Pancreas (tissue), 10 donors: ENCODE results near the gene UNC13A. TPM values are rescaled to one million over a fixed set of nuclear protein-coding genes. Genes with fewer than 3 reads are reported as not detected.

Source experiments
- ATAC-seq, 4 donors: fragments of 200-7000 bp; cut with Tn5 transposase; one replicate each; pipeline versions ENCODE4 v1.8.0 to v1.9.1; 2020; ENCODE audit warnings: mild to moderate bottlenecking in 4 of 4, moderate library complexity in 4 of 4
- DNase-seq, 6 donors: peaks; one replicate each; pipeline ENCODE4 v3.0.0-alpha.2; 2020
- FAIRE-seq: peaks from 2 replicates; lab custom pipeline; 2012; peaks lifted over from hg19 to GRCh38; lab: Jason Lieb, UNC
- H3K27ac ChIP-seq, 4 donors: fragments of 200-600 bp; sonication (generic); 1 replicate in 3 of 4; 2 replicates in 1 of 4; pipeline versions ENCODE4 v1.5.0 to v1.8.0; 2020
- H3K27me3 ChIP-seq, 4 donors: fragments of 200-600 bp; one replicate each; pipeline ENCODE4 v1.8.0; 2021
- H3K36me3 ChIP-seq, 3 donors: fragments of 200-600 bp; sonication (generic) in 1 of 3; one replicate each; pipeline versions ENCODE4 v1.5.0 to v1.8.0; 2020 to 2021
- H3K4me1 ChIP-seq, 3 donors: fragments of 200-600 bp; one replicate each; pipeline ENCODE4 v1.8.0; 2021
- H3K4me3 ChIP-seq, 4 donors: fragments of 200-600 bp; sonication (generic) in 2 of 4; one replicate each; pipeline versions ENCODE4 v1.5.0 to v1.8.0; 2020 to 2021
- H3K9me3 ChIP-seq, 4 donors: fragments of 200-600 bp; one replicate each; pipeline ENCODE4 v1.8.0; 2021
- WGBS, 2 donors: extraction: QIAGEN DNeasy Blood & Tissue Kit; methylation state at CpG; one replicate each; pipeline ENCODE4 v1.1.7; 2013; 5-methylcytosine and 5-hydroxymethylcytosine counted together
- intact Hi-C, 3 donors: fragments of 100-400 bp; cut with DNase I; formaldehyde crosslinking; loops; one replicate each; pipeline versions ENCODE4 v1.11.1 to v1.14.2; 2022
- polyA plus RNA-seq, 2 donors: library from polyadenylated mRNA; stranded (reverse); fragments of 200-250 nt; gene quantifications; one replicate each; pipeline ENCODE4 v1.2.3, GENCODE V29; 2013
- total RNA-seq, 6 donors: library from RNA; stranded (reverse); fragmentation: NEBNext Ultra II Directional in 4 of 6; extraction: Animal tissue kit (Norgen Biotek cat#: 25700) in 4 of 6; gene quantifications; one replicate each; pipeline versions ENCODE4 v1.2.1 to v1.2.4, GENCODE V29; 2021 to 2023
- TF ChIP-seq, protein P1 (sequence below), 4 donors: fragments of 200-600 bp; sonication (generic) in 3 of 4; IDR thresholded peaks; one replicate each; pipeline versions ENCODE4 v1.5.0 to v1.8.0; 2021; ENCODE audit warnings: antibody characterized with exemption in 4 of 4
- donor health status: healthy with polysubstance abuse.
- donor health status: DM: no; HTN: no; CAD: no; lungs with moderate emphysema.
- donor health status: DM: no; HTN: no; CAD: no.
- donor health status: control.
- donor health status: control.
- donor health status: Bipolar disorder and iron deficiency.
- donor health status: DM: yes; HTN: yes; CAD: no.
- donor health status: DM: no; HTN: no; CAD: no.
- donor health status: DM: no; HTN: no; CAD: no.
- donor health status: DM: yes; HTN: yes; CAD: no.

The UNC13A gene
- total and polyA plus RNA-seq, 8 donors = 0.92 to 10.5 (median 2.2) TPM

DNA sequence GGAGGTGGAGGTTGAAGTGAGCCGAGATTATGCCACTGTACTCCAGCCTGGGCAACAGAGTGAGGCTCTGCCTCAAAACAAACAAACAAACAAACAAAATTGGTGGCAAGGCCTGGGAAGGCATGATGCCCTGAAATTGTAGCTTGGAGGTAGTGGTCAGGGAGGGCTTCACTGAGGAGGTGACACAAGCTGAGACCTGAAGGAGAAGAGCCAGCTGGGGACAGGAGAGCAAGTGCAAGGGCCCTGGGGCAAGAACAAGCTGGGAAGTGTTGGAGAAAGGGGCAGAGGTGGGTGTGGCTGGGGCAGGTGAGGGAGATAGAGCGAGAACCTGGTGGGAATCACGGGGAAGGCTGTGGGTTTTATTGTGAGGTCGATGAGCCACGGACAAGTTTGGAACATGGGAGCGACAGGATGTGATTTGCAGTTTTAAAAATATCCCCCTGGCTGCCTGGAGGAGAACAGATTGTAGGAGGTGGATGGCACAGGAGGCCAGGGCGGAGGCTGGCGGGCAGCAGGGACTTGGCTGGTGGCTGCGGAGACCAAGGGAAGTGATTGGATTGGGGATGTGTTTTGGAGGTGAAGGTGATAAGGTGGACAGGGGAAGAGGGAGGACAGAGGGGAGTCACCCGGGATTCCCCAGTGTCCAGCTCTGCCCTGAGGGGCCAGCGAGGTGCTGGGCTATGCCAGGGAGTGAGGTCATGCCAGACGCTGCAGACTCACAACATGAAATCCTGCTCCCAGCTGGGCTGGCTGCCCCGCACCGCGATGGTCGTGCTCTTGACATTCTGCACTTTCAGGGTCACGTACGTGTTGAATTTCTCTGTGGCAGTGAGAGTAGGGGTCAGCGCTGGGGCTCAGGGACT, 14.0 kb downstream of the UNC13A start:
- Histone ChIP-seq H3K27me3 (no peaks in the 10 kb centered on the region), H3K27ac (no peak overlapping the region), H3K36me3 (no peaks in the 10 kb centered on the region), H3K9me3 (no peaks in the 10 kb centered on the region), H3K4me3 (no peak overlapping the region), H3K4me1 (no peaks in the 10 kb centered on the region)
- TF ChIP-seq, protein P1, sequence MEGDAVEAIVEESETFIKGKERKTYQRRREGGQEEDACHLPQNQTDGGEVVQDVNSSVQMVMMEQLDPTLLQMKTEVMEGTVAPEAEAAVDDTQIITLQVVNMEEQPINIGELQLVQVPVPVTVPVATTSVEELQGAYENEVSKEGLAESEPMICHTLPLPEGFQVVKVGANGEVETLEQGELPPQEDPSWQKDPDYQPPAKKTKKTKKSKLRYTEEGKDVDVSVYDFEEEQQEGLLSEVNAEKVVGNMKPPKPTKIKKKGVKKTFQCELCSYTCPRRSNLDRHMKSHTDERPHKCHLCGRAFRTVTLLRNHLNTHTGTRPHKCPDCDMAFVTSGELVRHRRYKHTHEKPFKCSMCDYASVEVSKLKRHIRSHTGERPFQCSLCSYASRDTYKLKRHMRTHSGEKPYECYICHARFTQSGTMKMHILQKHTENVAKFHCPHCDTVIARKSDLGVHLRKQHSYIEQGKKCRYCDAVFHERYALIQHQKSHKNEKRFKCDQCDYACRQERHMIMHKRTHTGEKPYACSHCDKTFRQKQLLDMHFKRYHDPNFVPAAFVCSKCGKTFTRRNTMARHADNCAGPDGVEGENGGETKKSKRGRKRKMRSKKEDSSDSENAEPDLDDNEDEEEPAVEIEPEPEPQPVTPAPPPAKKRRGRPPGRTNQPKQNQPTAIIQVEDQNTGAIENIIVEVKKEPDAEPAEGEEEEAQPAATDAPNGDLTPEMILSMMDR (IDR thresholded peaks at IDR 0.05) = no peak
- DNase-seq (no peak), FAIRE-seq (no peak), ATAC-seq (no peak)
- WGBS, 2 donors = 49 to 57% methylated on average over 19 of the region's 19 CpGs
- intact Hi-C loops = no loop called here

DNA sequence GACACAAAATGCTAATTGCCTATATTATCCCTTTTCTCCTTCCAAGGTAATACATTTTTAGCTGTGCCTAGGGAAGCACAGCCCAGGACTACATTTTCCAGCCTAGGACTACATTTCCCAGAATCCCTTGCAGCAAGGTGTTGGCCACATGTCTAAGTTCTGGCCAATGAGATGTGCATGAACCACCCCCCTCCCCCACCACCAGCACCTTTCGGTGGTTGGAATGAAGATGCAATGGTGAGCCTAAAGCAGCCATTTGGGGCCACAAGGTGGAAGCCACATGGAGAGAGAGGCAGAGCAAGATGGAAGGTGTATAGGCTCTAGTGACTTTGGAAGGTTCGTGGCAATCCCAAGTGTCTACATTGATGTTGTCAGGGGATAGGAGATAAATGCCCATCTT, 16.2 kb downstream of the UNC13A start:
- TF ChIP-seq, protein P1 (IDR thresholded peaks at IDR 0.05) = no peak
- H3K4me3 ChIP-seq = no peak overlapping the region
- no peak for DNase-seq
- H3K27me3 ChIP-seq = no peaks in the 10 kb centered on the region
- no peaks in the 10 kb centered on the region for H3K36me3 ChIP-seq
- 70 to 87% methylated on average over 2 of the region's 2 CpGs for WGBS, 2 donors
- H3K9me3 ChIP-seq = no peaks in the 10 kb centered on the region
- FAIRE-seq = no peak
- no peaks in the 10 kb centered on the region for H3K4me1 ChIP-seq
- no peak for ATAC-seq
- no peak overlapping the region for H3K27ac ChIP-seq
- intact Hi-C loops = no loop called here

DNA sequence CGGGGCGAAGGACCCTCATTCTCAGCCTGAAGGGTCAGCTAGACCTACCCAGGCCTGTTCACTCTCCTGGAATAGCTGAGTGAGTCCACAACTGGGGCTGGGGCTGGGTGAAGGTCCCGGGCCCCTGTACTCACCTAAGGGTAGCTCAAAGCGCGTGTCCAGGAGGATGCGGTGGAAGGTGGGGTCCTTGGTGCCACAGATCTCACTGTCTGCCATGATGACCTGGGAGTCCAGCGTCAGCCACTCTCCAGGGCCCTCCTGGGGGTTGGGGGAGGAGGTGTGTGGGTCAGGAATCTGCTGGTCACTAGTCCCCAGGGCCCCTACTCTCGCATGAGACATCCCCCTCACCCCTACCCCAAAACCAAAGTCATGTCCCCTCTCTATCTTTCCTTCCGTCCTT, 18.7 kb downstream of the UNC13A start:
- Histone ChIP-seq H3K4me1 (no peaks in the 10 kb centered on the region), H3K27me3 (no peaks in the 10 kb centered on the region), H3K36me3 (no peaks in the 10 kb centered on the region), H3K9me3 (no peaks in the 10 kb centered on the region), H3K27ac (no peak overlapping the region), H3K4me3 (no peak overlapping the region)
- FAIRE-seq (no peak), DNase-seq (no peak), ATAC-seq (no peak)
- 68 to 77% methylated on average over 9 of the region's 9 CpGs for WGBS, 2 donors
- intact Hi-C loops = no loop called here
- TF ChIP-seq, protein P1 (IDR thresholded peaks at IDR 0.05) = no peak

DNA sequence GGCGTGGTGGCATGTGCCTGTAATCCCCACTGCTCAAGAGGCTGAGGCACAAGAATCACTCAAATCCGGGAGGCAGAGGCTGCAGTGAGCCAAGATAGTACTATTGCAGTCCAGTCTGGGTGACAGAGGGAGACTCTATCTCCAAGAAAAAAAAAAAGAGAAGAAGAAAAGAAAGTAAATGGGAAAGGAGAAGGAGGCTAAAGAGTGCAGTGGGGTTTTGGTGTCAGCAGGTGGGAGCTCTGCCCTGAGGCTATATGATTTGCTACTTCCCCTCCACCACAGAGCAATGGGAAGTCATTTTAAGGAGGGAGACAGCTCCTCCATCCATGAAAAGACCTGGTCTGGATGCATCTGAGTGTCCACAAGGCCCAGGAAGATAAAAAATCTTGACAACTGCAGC, 23.1 kb downstream of the UNC13A start:
- no peak for FAIRE-seq
- no peak for ATAC-seq
- 63 to 84% methylated on average over 2 of the region's 2 CpGs for WGBS, 2 donors

More for the DNA sequence above, 23.1 kb downstream of the UNC13A start:
- no peaks in the 10 kb centered on the region for H3K36me3 ChIP-seq
- H3K4me1 ChIP-seq = no peaks in the 10 kb centered on the region
- intact Hi-C loops = no loop called here
- no peak for DNase-seq
- no peaks in the 10 kb centered on the region for H3K9me3 ChIP-seq
- H3K27ac ChIP-seq = no peak overlapping the region
- no peak overlapping the region for H3K4me3 ChIP-seq
- TF ChIP-seq, protein P1 (IDR thresholded peaks at IDR 0.05) = no peak
- no peaks in the 10 kb centered on the region for H3K27me3 ChIP-seq
